Right forelimb (tissue), 1 donor: ENCODE data around the gene HOXA3.

Experiments used
- DNase-seq: peaks from one replicate; pipeline ENCODE4 v3.0.0-alpha.2; 2018

Gene HOXA3

GRCh38 chr7:27112955-27113949, 39.1 kb downstream of the HOXA3 start:
- peak; percentile 68 for DNase-seq

DNA sequence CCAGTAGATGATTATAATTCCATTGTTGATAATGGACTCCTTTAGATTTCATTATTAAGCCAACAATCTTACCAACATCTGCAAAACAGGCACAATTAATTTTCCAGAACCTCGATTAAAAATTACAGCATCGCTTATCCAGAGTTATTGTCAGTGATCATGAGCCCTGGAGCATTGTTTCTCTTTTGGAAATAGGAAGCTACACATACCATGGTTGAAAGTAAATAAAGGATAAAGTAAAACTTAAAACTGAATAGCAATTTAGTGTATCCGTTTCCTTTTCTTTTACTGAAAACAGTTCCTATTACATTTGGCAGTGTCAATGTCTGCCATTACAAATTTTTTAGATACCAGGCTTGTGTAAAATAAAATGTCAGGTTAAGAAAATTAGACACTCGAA, 40.0 kb downstream of the HOXA3 start:
- DNase-seq, result no peak

DNA sequence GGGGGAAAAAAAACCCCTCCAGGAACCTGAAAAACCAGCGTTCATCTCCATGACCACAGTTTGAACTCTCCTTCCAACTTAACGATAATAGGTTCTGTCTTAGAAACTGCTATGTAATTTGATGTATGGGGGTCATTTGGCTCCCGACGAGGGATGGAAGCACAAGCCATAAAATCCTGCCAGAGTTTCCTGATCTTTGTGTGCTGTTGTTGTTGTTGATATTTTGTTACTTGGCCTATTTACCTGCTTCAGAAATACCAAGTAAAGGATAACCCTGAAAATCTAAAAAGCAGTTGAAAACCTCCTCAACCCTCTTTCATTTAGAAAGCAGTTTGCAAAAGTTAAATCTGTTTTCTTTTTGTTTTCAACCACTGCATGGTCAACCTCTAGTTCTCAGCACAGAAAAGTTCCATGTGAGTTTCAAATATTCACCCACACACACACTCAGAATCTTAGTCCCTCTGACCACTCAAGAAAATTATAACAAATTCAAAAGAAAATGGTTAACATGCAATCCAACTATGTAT, 40.6 kb downstream of the HOXA3 start:
- no peak for DNase-seq

- peak; percentile 50 for DNase-seq
Observed at GRCh38 chr7:27111042-27111750, 41.2 kb downstream of the HOXA3 start.

DNA sequence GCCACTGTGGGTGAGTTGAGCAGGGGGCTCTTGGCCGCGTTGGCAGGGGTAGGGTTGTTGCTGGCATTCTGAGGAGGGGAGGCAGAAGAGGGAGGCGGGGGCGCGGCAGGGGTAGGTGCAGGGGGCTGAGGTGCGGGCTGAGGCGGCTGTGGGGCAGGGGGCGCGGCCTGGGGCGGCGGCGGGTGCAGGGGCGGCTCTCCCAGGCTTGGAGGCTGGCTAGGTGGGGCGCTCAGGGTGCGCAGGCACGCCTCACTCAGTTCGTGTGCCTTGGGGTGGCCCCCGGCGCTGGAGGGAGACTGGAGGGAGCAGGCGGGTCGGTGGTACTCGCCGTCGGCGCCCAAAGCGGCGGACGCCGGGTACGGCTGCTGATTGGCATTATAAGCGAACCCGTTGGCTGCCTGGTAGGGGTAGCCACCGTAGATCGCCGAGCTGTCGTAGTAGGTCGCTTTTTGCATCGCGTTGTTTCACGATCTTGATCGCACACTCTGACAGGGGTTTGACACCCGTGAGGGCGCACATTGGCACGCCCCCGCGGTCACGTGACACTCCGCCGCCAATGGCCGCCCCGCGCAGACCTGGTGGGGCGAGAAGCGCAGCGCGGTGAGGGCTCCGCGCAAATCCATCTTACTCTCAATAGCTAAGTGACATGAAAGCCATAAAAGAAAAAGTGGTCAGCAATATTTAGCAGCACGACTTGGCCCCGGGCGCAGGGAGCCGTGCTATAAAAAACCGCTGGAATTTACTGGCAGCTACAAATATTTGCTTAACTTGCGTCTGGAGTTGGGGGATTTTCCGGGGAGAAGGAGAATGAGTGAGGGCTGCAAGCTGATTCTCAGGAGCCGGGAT, 42.0 kb downstream of the HOXA3 start:
- DNase-seq, result peak; percentile 67

DNA sequence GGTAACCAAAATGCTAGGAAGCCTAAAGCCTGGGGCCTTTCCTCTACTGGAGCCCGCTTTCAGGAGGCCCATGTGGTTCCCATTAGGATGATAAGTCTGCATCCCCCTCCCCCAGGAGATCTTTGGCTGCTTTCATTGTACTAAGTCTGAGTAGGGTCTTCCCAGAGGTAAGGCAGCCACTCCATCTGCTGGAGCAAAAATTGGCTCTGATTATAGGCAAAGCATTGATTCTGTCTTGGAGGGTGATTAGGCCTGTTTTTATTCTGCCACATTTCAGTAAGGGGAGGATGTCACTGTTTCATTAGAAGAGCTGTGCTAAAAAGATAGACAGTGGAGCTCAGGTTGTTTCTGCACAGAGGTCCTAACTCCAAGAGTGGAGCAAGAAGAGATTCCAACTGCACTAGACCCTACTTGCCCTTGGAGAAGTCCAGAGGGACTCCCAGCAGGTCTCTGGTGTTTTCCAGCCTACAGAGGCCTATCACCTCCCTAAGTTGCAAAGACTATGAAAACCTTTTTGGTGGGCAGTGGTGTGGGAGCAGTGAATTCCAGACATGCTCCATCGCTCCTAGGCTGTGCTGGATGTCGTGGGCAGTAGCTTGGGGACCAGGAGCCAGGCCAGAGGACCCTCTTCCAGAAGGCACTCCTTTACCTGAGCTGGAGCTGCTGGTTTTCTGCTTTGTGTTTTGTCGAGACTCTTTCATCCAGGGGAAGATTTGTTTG, 42.8 kb downstream of the HOXA3 start:
- DNase-seq, result peak; percentile 43

GRCh38 chr7:27108390-27109127, 43.8 kb downstream of the HOXA3 start:
- no peak for DNase-seq

GRCh38 chr7:27107391-27108381, 44.7 kb downstream of the HOXA3 start:
- no peak for DNase-seq

DNA sequence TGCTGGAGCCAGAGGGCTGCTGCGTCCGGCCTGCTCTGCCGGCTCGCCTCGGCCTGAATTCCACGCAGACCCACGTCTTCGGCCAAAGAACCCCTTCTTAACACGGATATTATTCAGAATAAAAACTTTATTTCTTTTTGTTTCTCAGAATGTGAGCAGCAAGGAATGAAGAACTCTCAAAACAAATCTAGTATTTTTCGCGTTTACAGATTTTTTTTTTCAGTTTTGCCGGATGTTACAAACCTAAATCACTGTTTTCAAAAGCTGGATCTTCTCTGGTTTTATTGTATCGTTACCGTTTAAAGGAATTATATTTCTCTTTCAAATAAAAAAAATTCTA, 45.5 kb downstream of the HOXA3 start:
- no peak for DNase-seq

GRCh38 chr7:27106181-27106900, 46.0 kb downstream of the HOXA3 start:
- DNase-seq, result no peak

DNA sequence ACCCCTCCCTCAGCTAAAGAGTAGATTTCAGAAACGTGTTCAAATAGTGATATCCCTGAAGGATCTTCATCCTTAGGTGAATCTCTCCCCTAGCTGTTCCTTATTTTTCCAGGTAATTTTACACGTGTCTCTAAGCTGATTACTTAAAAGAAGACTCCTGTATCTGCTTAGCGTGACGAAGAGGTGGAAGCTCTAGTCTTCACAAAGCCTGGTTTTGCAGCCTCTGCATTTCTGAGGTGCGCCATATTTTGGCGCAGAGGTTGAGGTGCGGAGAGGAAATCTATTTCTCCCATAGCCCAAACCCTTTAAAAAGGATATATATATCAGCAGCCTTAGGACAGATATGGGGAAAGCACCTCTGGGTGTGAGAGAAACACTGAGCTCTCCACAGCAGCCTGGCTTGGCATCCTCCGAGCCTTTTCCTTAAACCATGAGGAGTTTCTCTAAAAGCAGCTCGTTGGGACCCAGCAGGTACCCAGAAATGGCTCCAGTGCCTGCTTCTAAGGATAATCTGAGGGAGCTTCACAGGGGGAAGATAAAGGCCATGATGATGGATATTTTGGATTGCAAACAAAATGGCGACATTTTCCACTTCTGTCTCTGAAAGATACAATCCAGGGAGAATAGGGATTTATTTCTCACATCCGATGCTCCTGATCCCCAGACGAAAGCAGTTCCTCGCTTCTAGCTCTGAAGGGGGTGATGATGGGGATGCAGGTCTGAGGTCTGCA, 46.9 kb downstream of the HOXA3 start:
- DNase-seq, result no peak

DNA sequence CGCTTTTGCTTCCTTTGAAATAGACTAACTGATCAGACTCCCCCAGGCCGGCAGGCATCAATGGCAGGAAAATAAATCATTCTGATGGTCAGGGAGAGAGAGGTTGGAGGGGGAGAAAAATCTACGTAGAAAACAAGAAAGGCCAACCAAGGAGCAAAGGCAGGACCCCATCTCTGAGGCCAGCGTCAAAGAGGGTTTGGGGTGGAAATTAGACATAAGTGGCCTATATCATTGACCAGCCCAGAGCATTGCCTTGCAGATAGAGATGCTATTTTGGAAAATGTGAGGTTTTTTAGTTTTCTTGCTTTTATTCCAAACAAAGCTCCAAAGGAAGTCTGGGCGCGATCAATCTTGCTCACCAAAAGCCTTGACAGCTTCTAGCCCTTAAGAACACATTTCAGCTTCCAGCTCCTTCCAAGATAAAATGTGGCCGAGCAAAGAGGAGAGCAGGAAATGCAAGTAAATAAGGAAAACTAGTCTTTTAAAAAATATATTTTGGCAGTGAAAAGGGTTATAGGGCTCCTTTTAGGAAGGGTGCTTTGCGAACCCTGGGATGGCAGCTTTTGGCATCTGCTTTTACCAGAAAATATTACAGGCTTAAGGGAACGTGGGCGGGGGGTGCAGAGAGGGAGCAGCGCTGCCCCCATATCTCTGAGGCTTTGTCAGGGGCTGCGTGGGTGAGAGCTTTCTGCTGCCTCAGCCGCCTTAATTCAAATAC, 47.9 kb downstream of the HOXA3 start:
- no peak for DNase-seq

DNA sequence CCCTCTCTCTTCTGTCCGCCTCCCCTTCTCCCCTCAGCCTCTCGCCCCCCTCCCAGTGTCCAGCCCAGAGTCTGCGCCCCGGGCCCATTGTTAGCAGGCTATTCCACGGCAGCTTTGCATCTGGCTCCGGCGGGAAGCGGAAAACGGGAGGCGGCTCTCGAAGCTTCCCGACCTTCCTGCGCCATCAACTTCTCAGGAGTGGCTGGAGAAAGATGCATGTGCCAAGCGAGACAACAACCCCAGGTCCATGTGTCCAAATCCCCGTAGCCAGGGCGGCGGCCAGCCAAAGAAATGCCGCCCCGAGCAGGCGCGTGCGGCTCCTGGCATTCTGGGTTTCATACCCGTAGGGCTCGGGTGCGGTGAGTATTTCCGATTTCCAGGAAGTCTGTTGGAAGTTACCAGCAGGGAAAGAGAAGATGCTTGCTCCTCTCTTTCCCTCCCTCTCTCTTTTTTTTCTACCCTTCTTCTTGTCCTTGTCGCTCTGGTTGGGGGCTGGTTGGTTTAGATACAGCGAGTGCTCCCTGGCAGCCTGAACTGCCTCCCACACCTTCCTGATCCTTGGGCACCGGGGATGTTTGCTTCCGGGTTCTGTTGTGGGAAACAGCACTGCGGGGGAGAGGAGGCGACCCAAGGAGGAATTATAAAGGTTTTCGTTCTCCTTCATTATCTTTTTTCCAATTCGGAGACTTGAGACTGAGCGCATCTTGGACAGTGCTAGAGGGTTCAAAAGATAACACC, 48.7 kb downstream of the HOXA3 start:
- DNase-seq, result no peak

- DNase-seq, result no peak
Observed at GRCh38 chr7:27102581-27103442, 49.6 kb downstream of the HOXA3 start, which contains the start of gene HOXA2. HOXA2 (minus strand) TSS chr7:27102683; CDS start chr7:27102500, 183 bp downstream.

DNA sequence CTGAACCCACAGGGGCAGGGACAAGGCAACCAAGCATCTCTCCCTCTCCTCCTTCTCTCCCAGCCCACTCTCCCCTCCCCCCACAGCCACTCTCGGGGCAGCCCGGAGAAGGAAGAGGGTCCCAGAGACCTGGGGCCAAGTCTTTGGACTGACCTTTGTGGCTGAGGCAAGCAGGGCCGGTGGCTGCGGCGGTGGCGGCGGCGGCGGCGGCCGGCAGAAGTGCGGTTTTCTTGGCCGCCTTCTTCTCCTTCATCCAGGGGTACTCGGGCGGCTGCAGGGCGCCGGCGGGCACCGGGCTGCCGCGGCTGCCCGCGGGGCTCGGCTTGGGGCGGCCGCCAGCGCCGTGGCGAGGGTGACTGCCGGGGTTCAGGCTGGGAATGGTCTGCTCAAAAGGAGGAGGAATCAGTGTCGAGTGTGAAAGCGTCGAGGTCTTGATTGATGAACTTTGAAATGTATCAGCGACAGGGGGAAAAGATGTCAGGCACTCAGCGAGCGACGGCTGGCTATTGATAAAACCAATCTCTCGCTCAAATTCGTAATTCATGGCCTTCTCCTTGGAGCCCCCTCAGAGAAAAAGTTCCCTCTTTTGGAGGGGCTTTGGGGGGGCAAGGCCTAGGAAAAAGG, 50.3 kb downstream of the HOXA3 start:
- DNase-seq, result no peak
